C1 segment of cervical spinal cord (tissue), 14 donors: ENCODE data around the gene HYDIN.

Source experiments
- DNase-seq, 14 donors: peaks; one replicate each; lab custom pipeline; 2025; lab: John Stamatoyannopoulos, UW

Gene HYDIN

GRCh38 chr16:70767377-70768202 lies 462.9 kb downstream of the HYDIN start:
- no peak for DNase-seq

GRCh38 chr16:70766658-70767057 lies 463.9 kb downstream of the HYDIN start:
- no peak for DNase-seq

- DNase-seq, result no peak
These were observed 464.3 kb downstream of the HYDIN start for GRCh38 chr16:70766176-70766575.

- DNase-seq, result no peak
These were observed 465.0 kb downstream of the HYDIN start for GRCh38 chr16:70765491-70765890.

- DNase-seq, result no peak
These were observed 465.9 kb downstream of the HYDIN start for GRCh38 chr16:70764632-70765031.

- no peak for DNase-seq
These were observed 470.3 kb downstream of the HYDIN start for GRCh38 chr16:70760221-70760620.

GRCh38 chr16:70759666-70760065 lies 470.9 kb downstream of the HYDIN start:
- DNase-seq, result no peak

GRCh38 chr16:70758786-70759185 lies 471.7 kb downstream of the HYDIN start:
- no peak for DNase-seq
